Muscle layer of duodenum (tissue), 2 donors: Measurements from ENCODE around the gene CPXM2.
"Not testable (repeated sequence)": the region's sequence is repeated elsewhere in the genome, so short reads cannot be mapped to it uniquely, and the experiment has no call there.

Source experiments
- H3K27ac ChIP-seq: one replicate; pipeline ENCODE4 v1.7.0; 2013; ENCODE audit warnings: mild to moderate bottlenecking, low read length
- H3K27me3 ChIP-seq: one replicate; pipeline ENCODE4 v1.7.0; 2013; ENCODE audit warnings: low read depth, mild to moderate bottlenecking, control low read depth, low read length
- H3K36me3 ChIP-seq, 2 donors: one replicate each; pipeline ENCODE4 v1.7.0; 2013; ENCODE audit warnings: low read length in 2 of 2, control low read depth in 1 of 2, mild to moderate bottlenecking in 1 of 2; ENCODE audit not compliant: insufficient read depth in 2 of 2, control insufficient read depth in 1 of 2
- H3K4me1 ChIP-seq, 2 donors: one replicate each; pipeline ENCODE4 v1.7.0; 2013; ENCODE audit warnings: low read length in 2 of 2, mild to moderate bottlenecking in 2 of 2, control low read depth in 1 of 2, moderate library complexity in 1 of 2; ENCODE audit not compliant: insufficient read depth in 2 of 2, control insufficient read depth in 1 of 2
- H3K4me3 ChIP-seq, 2 donors: one replicate each; pipeline ENCODE4 v1.7.0; 2013; ENCODE audit warnings: low read length in 2 of 2, low read depth in 1 of 2, mild to moderate bottlenecking in 1 of 2
- H3K9me3 ChIP-seq, 2 donors: one replicate each; pipeline ENCODE4 v1.7.0; 2013; ENCODE audit warnings: low read length in 2 of 2, control low read depth in 1 of 2, mild to moderate bottlenecking in 1 of 2; ENCODE audit not compliant: control insufficient read depth in 1 of 2
- donor health status: healthy.

Gene CPXM2

DNA sequence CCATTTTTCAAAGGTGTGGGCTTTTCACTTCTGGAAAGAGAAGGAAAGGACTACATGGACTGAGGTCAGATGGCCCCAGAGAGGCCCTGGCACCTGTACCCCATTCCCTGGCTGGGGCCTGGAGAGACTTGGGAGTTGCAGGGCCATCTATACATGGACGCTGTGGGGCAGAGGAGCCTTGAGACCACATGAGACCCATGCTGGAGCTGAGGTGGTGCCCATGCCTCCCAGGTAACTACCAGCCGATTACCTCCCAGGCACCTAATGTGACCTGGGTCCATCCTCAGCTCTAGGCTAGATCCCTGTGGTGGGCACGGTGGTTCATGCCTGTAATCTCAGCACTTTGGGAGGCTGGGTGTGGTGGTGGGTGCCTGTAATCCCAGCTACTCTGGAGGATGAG lies 144.2 kb downstream of the CPXM2 start:
- Histone ChIP-seq H3K27me3 (no peaks in the 10 kb centered on the region), H3K4me1 (peaks cover 0 to 27% of the 10 kb centered on the region in 2 donors), H3K36me3 (peaks cover 0 to 8% of the 10 kb centered on the region in 2 donors), H3K4me3 (no peak overlapping the region), H3K9me3 (no peaks in the 10 kb centered on the region), H3K27ac (no peak overlapping the region)

DNA sequence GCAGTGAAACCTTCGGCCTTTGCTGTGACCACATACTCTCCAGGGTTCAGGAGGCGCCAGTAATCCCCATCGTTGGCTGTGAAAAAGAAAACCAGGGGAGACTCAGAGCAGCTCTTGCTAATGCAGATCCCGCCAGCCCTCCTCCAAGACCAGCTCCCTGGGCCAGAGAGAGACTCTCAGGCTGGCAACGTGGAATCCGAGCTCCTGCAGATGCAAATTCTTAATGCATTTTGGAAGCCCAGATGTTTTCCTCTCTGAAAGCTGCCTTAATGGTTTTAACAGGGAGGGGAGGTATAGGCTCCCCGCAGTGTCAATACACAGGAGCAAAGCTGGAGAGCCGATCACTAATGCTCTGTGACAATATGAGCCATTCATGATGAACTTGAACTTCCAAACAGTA lies 144.7 kb downstream of the CPXM2 start:
- no peaks in the 10 kb centered on the region for H3K27me3 ChIP-seq
- H3K27ac ChIP-seq: no peak overlapping the region
- H3K4me3 ChIP-seq: no peak overlapping the region
- no peaks in the 10 kb centered on the region for H3K9me3 ChIP-seq
- peaks cover 0 to 8% of the 10 kb centered on the region in 2 donors for H3K36me3 ChIP-seq
- H3K4me1 ChIP-seq: peaks cover 0 to 27% of the 10 kb centered on the region in 2 donors

DNA sequence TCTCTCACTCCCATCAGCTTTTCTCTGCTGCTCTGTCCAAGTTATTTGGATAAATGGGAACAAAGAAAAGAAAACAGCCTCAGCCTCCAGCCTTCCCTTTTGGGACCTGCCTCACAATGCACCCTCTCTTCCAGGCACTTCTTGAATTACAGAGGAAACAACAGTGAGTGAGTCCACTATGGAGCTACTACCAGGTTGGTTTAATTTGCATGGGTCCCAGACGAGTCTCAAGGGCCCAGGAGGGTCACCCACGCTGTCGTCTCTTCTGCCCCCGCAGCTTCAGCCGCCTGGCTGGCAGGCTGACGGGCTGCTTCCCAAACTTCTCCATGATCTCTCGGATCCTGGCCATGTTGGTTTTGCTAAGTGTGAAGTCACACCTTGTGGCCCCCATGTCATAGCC lies 145.1 kb downstream of the CPXM2 start:
- H3K27me3 ChIP-seq: no peaks in the 10 kb centered on the region
- peaks cover 0 to 27% of the 10 kb centered on the region in 2 donors for H3K4me1 ChIP-seq

DNA sequence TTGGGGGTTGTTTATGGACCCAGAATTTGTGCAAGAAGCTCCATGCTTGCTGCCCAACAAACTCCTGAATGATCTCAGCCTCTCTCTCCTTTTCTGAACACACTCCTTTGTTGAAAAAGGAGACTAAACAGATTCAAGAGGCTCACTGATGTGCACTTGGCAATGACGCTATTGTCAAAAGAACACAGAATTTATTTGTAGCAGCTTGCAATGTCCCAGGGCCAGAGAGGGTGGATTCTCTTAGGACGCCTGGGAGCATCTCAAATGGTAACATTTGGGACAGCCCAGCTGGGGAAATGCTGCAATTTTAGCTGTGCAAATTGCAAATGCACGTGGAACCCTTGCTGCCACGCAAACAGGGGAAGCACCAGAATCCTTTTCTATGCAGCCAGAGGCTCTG lies 145.5 kb downstream of the CPXM2 start:
- Histone ChIP-seq H3K27ac (no peak overlapping the region), H3K4me3 (no peak overlapping the region), H3K27me3 (no peaks in the 10 kb centered on the region), H3K9me3 (no peaks in the 10 kb centered on the region), H3K36me3 (peaks cover 0 to 8% of the 10 kb centered on the region in 2 donors), H3K4me1 (peaks cover 0 to 27% of the 10 kb centered on the region in 2 donors)

More for the DNA sequence above, 145.1 kb downstream of the CPXM2 start:
- no peak overlapping the region for H3K4me3 ChIP-seq
- H3K27ac ChIP-seq: no peak overlapping the region
- peaks cover 0 to 8% of the 10 kb centered on the region in 2 donors for H3K36me3 ChIP-seq
- H3K9me3 ChIP-seq: no peaks in the 10 kb centered on the region

DNA sequence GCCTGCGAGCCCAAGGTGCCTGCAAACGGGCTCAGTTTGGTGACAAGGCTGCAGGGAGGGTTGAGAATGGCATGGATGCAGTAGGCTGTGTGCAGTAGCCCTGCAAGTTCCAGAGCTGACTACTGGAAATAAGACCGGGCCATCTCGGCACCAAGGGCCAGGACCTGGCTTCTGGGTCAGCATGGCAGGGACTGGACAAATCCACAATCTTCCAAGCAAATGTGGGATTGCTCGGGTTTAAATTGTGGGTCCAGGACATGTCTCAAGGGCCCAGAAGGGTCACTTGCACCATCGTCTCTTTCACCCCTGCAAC lies 147.4 kb downstream of the CPXM2 start:
- H3K27ac ChIP-seq: no peak overlapping the region
- H3K4me3 ChIP-seq: no peak overlapping the region
- H3K9me3 ChIP-seq: no peaks in the 10 kb centered on the region
- no peaks in the 10 kb centered on the region for H3K27me3 ChIP-seq
- peaks cover 0 to 27% of the 10 kb centered on the region in 2 donors for H3K4me1 ChIP-seq
- peaks cover 0 to 8% of the 10 kb centered on the region in 2 donors for H3K36me3 ChIP-seq

DNA sequence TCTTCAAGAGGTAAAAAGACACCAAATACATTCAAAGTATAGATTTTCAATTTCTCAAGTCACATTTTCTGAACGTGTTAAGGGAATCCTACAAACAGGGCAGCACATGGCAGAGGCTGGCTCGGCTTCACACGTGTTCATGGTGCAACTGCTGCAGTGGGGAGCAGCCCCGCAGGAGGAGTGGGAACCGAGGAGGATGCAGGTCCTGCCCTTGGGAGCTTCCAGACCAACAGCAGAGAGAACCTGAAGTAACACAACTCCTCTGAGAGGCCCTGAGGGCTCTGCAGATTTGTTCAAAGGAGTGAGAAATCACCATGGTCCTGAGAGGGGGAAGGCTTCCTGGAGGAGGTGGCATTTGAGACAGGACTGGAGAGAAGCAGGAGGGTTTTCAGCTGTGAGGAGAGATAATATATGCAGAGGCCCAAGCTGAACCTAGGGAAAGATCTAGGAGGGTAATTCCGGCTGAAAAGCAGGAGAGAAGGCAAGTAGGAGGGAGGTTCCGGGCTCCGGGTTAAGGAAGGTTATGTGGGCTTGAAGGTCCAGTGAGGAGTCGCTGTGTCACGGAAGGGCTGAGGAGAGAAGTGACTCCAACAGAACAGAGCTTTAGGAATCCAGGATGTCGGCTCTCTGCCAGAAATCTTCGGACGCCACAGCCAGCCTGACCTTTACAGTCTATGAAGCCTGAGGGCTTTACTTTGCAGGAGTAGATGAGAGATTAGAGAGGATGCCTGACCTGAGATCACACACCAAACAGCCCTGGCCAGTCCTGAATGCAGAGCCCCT lies 148.0 kb downstream of the CPXM2 start:
- peaks cover 0 to 27% of the 10 kb centered on the region in 2 donors for H3K4me1 ChIP-seq
- no peaks in the 10 kb centered on the region for H3K27me3 ChIP-seq
- peaks cover 0 to 5% of the 10 kb centered on the region in 2 donors for H3K36me3 ChIP-seq
- no peak overlapping the region for H3K27ac ChIP-seq
- no peak overlapping the region for H3K4me3 ChIP-seq
- H3K9me3 ChIP-seq: no peaks in the 10 kb centered on the region

DNA sequence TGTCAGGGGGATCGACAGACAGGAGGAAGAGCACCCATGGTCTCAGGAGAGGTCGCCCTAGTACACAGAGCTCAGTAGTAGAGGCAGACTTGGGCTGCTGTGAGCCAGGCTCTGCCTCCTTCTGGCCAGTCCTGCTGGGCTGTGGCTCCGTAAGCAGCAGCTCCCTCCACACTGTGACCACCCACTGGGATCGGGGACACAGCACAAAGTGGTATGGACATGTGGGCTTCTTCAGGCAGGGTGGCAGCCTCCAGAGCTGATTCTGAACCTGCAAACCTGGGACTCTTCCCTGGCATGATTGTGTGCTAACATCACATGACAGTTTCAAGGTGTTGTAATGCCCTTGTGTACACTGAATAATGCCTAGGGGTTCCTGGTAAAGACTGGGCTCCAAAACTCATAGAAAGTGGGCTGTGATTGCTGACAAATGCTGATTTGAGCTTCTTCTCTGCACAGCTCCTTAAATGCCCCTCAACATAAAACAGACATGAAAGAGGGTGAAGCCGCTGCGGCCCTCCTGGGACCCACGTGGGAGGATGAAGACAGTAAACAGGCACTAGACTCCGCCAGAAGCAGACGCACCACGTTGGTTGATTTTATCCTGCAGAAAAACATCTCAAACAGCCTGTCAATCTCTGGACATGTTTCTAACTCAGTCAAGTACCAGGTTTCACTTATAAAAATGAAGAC lies 148.7 kb downstream of the CPXM2 start:
- Histone ChIP-seq H3K27me3 (no peaks in the 10 kb centered on the region), H3K4me3 (no peak overlapping the region), H3K36me3 (no peaks in the 10 kb centered on the region), H3K27ac (no peak overlapping the region), H3K4me1 (peaks cover 0 to 27% of the 10 kb centered on the region in 2 donors), H3K9me3 (no peaks in the 10 kb centered on the region)

DNA sequence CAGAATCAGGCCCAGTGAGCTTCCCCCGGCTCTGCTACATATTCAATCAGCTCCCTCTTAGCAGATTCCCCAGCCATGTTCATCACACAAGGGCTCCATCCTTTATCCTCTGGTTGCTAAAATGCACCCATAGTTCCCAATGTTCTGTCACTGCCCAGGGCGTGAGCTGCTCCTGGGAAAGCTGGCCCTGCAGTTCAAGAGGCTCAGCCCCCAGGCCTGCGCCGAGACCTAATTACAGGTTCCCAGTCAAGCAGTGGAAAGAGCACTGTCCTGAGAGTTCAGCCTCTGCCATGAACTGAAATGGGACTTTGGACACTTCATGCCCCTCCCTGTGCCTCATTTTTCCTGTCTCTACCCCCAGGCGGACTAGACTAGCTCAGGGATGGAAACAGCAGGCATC lies 149.9 kb downstream of the CPXM2 start:
- H3K27me3 ChIP-seq: no peaks in the 10 kb centered on the region
- no peak overlapping the region for H3K4me3 ChIP-seq
- H3K27ac ChIP-seq: no peak overlapping the region
- H3K36me3 ChIP-seq: no peaks in the 10 kb centered on the region
- peaks cover 0 to 23% of the 10 kb centered on the region in 2 donors for H3K4me1 ChIP-seq
- no peaks in the 10 kb centered on the region for H3K9me3 ChIP-seq

DNA sequence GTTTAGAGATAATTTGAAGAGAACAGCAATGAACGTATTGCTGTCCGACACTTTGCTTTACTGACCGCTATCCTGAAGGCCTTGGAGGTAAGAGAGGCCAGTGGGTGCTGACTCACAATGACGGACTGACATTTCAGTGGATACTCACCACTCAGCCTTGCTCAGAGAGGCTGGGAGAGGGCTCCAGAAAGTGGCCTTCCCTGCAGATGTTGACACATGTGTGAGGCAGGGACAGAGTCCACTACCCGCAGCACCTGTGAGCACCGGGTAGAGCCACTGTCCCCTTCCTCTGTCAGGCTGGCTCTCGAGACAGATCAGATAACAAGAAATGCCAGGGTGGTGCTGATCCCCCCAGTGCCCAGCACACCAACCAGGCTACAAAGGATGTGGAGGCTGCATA lies 150.5 kb downstream of the CPXM2 start:
- Histone ChIP-seq H3K4me3 (no peak overlapping the region), H3K27ac (no peak overlapping the region), H3K4me1 (peaks cover 0 to 18% of the 10 kb centered on the region in 2 donors), H3K9me3 (no peaks in the 10 kb centered on the region), H3K27me3 (no peaks in the 10 kb centered on the region), H3K36me3 (no peaks in the 10 kb centered on the region)

DNA sequence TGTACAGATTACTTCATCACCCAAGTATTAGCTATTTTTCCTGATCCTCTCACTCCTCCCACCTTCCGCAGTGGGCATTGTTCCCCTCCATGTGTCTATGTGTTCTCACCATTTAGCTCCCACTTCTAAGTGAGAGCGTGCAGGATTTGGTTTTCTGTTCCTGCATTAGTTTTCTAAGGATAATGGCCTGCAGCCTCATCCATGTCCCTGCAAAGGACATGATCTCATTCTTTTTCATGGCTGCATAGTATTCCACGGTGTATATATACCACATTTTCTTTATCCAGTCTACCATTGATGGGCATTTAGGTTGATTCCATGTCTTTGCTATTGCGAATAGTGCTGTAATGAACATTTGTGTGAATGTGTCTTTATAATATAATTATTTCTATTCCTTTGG lies 154.7 kb downstream of the CPXM2 start:
- not testable (repeated sequence) for H3K4me3 ChIP-seq, H3K27me3 ChIP-seq, H3K9me3 ChIP-seq, H3K27ac ChIP-seq, H3K4me1 ChIP-seq, H3K36me3 ChIP-seq

DNA sequence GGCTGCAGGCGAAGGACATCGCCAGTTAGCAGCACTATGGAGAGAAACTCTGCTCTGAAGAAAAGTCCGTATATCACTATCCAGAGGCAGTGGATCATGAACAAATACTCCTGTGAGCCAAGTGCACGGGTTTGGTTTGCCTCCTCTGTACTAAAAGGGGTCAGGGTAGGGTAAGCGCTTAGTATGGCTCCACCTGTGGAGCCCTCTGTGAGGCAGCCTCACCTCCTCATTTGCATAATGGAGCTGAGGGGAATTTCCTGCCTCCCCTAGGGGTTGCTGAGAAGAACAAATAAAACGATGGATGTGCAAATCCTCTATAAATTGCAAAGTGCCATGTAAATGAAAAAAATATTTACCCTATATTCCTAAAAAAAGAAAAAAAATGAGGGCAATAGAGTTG lies 162.1 kb downstream of the CPXM2 start:
- no peak overlapping the region for H3K4me3 ChIP-seq
- H3K36me3 ChIP-seq: no peaks in the 10 kb centered on the region
- no peaks in the 10 kb centered on the region for H3K27me3 ChIP-seq
- peaks cover 0 to under 1% of the 10 kb centered on the region in 2 donors for H3K9me3 ChIP-seq
- H3K27ac ChIP-seq: no peak overlapping the region
- no peaks in the 10 kb centered on the region for H3K4me1 ChIP-seq
